CD14-positive monocyte (primary cell): ENCODE data around the gene TGFA. TPM values are rescaled to one million over a fixed set of nuclear protein-coding genes. Genes with fewer than 3 reads are reported as not detected.

Source experiments
- DNase-seq, 3 donors: peaks; one replicate each; pipeline ENCODE4 v3.0.0-alpha.2; 2011 to 2022
- H2AFZ ChIP-seq: 2 replicates; pipeline ENCODE4 v1.6.0; 2012; ENCODE audit warnings: mild to moderate bottlenecking, low read depth, low read length, inconsistent platforms; ENCODE audit not compliant: insufficient read depth, poor library complexity, severe bottlenecking
- H3K27ac ChIP-seq, 2 donors: 1 replicate in 1 of 2; 2 replicates in 1 of 2; pipeline ENCODE4 v1.5.1; 2012 to 2013; ENCODE audit warnings: low read length in 2 of 2, control low read depth in 1 of 2, inconsistent platforms in 1 of 2, low read depth in 1 of 2, mild to moderate bottlenecking in 1 of 2
- H3K27me3 ChIP-seq, 2 donors: one replicate each; pipeline versions ENCODE4 v1.6.0 to v1.6.1; 2011 to 2013; ENCODE audit warnings: low read length in 2 of 2; ENCODE audit not compliant: control insufficient read depth in 2 of 2, insufficient read depth in 2 of 2
- H3K36me3 ChIP-seq, 2 donors: replicated peaks in 1 of 2; 1 replicate in 1 of 2; 2 replicates in 1 of 2; pipeline versions ENCODE4 v1.5.1 to v1.6.1; 2012 to 2013; ENCODE audit warnings: low read length in 2 of 2, control low read depth in 1 of 2, inconsistent platforms in 1 of 2, mild to moderate bottlenecking in 1 of 2; ENCODE audit not compliant: insufficient read depth in 2 of 2, control insufficient read depth in 1 of 2
- H3K4me1 ChIP-seq, 2 donors: 1 replicate in 1 of 2; 2 replicates in 1 of 2; pipeline versions ENCODE4 v1.5.1 to v1.6.1; 2012 to 2013; ENCODE audit warnings: low read length in 2 of 2, control low read depth in 1 of 2, inconsistent platforms in 1 of 2, mild to moderate bottlenecking in 1 of 2, moderate library complexity in 1 of 2; ENCODE audit not compliant: insufficient read depth in 2 of 2, control insufficient read depth in 1 of 2
- H3K4me2 ChIP-seq: replicated peaks from 2 replicates; pipeline ENCODE3; 2012; ENCODE audit warnings: low read length, moderate library complexity, mild to moderate bottlenecking; ENCODE audit not compliant: poor library complexity, severe bottlenecking; ENCODE audit errors: extremely low read depth
- H3K4me3 ChIP-seq, 3 experiments: fragments of 200-600 bp in 1 of 3; sonication (generic) in 1 of 3; replicated peaks in 1 of 3; 1 replicate in 2 of 3; 2 replicates in 1 of 3; pipeline ENCODE4 v1.5.1; 2011 to 2013; ENCODE audit warnings: low read length in 3 of 3, mild to moderate bottlenecking in 3 of 3, control low read depth in 2 of 3, low read depth in 2 of 3, inconsistent platforms in 1 of 3, moderate library complexity in 1 of 3
- H3K79me2 ChIP-seq: 2 replicates; pipeline ENCODE4 v1.6.0; 2012; ENCODE audit warnings: mild to moderate bottlenecking, control low read depth, inconsistent platforms, low read length, moderate library complexity; ENCODE audit not compliant: insufficient read depth
- H3K9ac ChIP-seq: 2 replicates; pipeline ENCODE4 v1.6.0; 2017; ENCODE audit warnings: low read length, mild to moderate bottlenecking; ENCODE audit not compliant: insufficient read depth, poor library complexity, severe bottlenecking
- H3K9me3 ChIP-seq, 2 donors: replicated peaks in 1 of 2; 1 replicate in 1 of 2; 2 replicates in 1 of 2; pipeline versions ENCODE4 v1.5.1 to v1.6.1; 2012 to 2013; ENCODE audit warnings: low read length in 2 of 2, control low read depth in 1 of 2; ENCODE audit not compliant: control insufficient read depth in 1 of 2, insufficient read depth in 1 of 2
- H4K20me1 ChIP-seq: 2 replicates; pipeline ENCODE4 v1.6.0; 2012; ENCODE audit warnings: mild to moderate bottlenecking, low read length, control low read depth, moderate library complexity; ENCODE audit not compliant: insufficient read depth
- H3K27ac Mint-ChIP-seq, 7 donors: one replicate each; pipeline ENCODE4 v1.8.0; 2020; ENCODE audit warnings: mild to moderate bottlenecking in 7 of 7, mixed read lengths in 7 of 7, moderate library complexity in 6 of 7, inconsistent platforms in 2 of 7
- H3K27me3 Mint-ChIP-seq, 3 donors: one replicate each; pipeline ENCODE4 v1.8.0; 2021 to 2022; ENCODE audit warnings: low read depth in 3 of 3, mild to moderate bottlenecking in 3 of 3, mixed read lengths in 3 of 3, moderate library complexity in 3 of 3, inconsistent platforms in 1 of 3
- H3K36me3 Mint-ChIP-seq, 2 donors: one replicate each; pipeline ENCODE4 v1.8.0; 2020; ENCODE audit warnings: mixed read lengths in 2 of 2, inconsistent platforms in 1 of 2, mild to moderate bottlenecking in 1 of 2
- H3K4me1 Mint-ChIP-seq: one replicate; pipeline ENCODE4 v1.8.0; 2020; ENCODE audit warnings: mild to moderate bottlenecking, mixed read lengths
- H3K4me3 Mint-ChIP-seq, 2 donors: one replicate each; pipeline ENCODE4 v1.8.0; 2020; ENCODE audit warnings: mild to moderate bottlenecking in 2 of 2, mixed read lengths in 2 of 2, moderate library complexity in 1 of 2
- H3K9me3 Mint-ChIP-seq, 7 donors: one replicate each; pipeline ENCODE4 v1.8.0; 2020 to 2022; ENCODE audit warnings: mixed read lengths in 7 of 7, mild to moderate bottlenecking in 6 of 7, moderate library complexity in 6 of 7, inconsistent platforms in 2 of 7
- CTCF ChIP-seq: fragments of 200-600 bp; IDR thresholded peaks from one replicate; pipeline ENCODE4 v1.8.0; 2022; ENCODE audit warnings: antibody characterized with exemption, mild to moderate bottlenecking
- WGBS: methylation state at CpG from one replicate; pipeline ENCODE4 v1.1.5; 2013; ENCODE audit warnings: missing lambda C conversion rate; ENCODE audit not compliant: insufficient coverage; 5-methylcytosine and 5-hydroxymethylcytosine counted together
- intact Hi-C, 2 donors: fragments of 100-400 bp; cut with micrococcal nuclease; formaldehyde crosslinking; loops; one replicate each; pipeline versions ENCODE4 v1.15.0 to v1.15.1; 2023
- polyA plus RNA-seq, 3 donors: library from polyadenylated mRNA; depleted of rRNA in 1 of 3; unstranded in 2 of 3; stranded (reverse) in 1 of 3; fragments of 300-500 nt in 2 of 3; fragments of >200 nt in 1 of 3; fragmentation: Illumina TruSeq in 2 of 3; gene quantifications; 1 replicate in 2 of 3; 2 replicates in 1 of 3; pipeline ENCODE4 v1.2.3, GENCODE V29; 2012 to 2021

TGFA gene
- polyA plus RNA-seq, 3 donors = 1.7 to 2.5 (median 1.7) TPM

- H3K27ac Mint-ChIP-seq = peak overlapping the region in 4 of 7 donors; percentile 10 to 65 (median 22)
- peaks cover 58 to 61% of the 10 kb centered on the region in 2 donors for H3K4me1 ChIP-seq
- H3K9me3 Mint-ChIP-seq = no peaks in the 10 kb centered on the region
- no peaks in the 10 kb centered on the region for H3K36me3 ChIP-seq
- H2AFZ ChIP-seq = no peak overlapping the region
- H3K4me2 ChIP-seq = no peak overlapping the region
- H3K27me3 ChIP-seq = no peaks in the 10 kb centered on the region
- no peak overlapping the region for H3K4me3 ChIP-seq
- H3K27ac ChIP-seq = no peak overlapping the region
- no peak for DNase-seq
- peaks cover 65% of the 10 kb centered on the region for H3K4me1 Mint-ChIP-seq
- no peaks in the 10 kb centered on the region for H3K79me2 ChIP-seq
- H3K9me3 ChIP-seq = no peaks in the 10 kb centered on the region
- H3K4me3 Mint-ChIP-seq = peak overlapping the region in 1 of 2 donors; percentile 36
- H3K36me3 Mint-ChIP-seq = peaks cover 0 to 2% of the 10 kb centered on the region in 2 donors
- H3K9ac ChIP-seq = no peak overlapping the region
- WGBS = 45% methylated on average over 7 of the region's 7 CpGs
- no peak for TF ChIP-seq CTCF
- H3K27me3 Mint-ChIP-seq = peaks cover 0 to 12% (median 0%) of the 10 kb centered on the region in 3 donors
- no peaks in the 10 kb centered on the region for H4K20me1 ChIP-seq
- intact Hi-C loops = no loop called here
Observed at GRCh38 chr2:70473101-70473722, 80.4 kb downstream of the TGFA start.

GRCh38 chr2:70472221-70472890, 81.3 kb downstream of the TGFA start:
- no peaks in the 10 kb centered on the region for H3K9me3 Mint-ChIP-seq
- TF ChIP-seq CTCF = no peak
- H3K4me3 Mint-ChIP-seq = peak overlapping the region; percentile 9 to 31
- peaks cover 0 to 8% (median 0%) of the 10 kb centered on the region in 3 donors for H3K27me3 Mint-ChIP-seq
- Histone ChIP-seq H3K27ac (no peak overlapping the region), H2AFZ (no peak overlapping the region), H3K9me3 (no peaks in the 10 kb centered on the region), H3K36me3 (no peaks in the 10 kb centered on the region), H4K20me1 (no peaks in the 10 kb centered on the region), H3K27me3 (no peaks in the 10 kb centered on the region), H3K79me2 (no peaks in the 10 kb centered on the region), H3K4me2 (peak overlapping the region; percentile 20), H3K4me3 (no peak overlapping the region), H3K9ac (no peak overlapping the region), H3K4me1 (peaks cover 59 to 61% of the 10 kb centered on the region in 2 donors)
- 20% methylated on average over 5 of the region's 9 CpGs for WGBS
- peaks cover 0 to 2% of the 10 kb centered on the region in 2 donors for H3K36me3 Mint-ChIP-seq
- H3K4me1 Mint-ChIP-seq = peaks cover 66% of the 10 kb centered on the region
- DNase-seq = peak; percentile 55 to 66 (median 65)
- intact Hi-C loops = no loop called here
- H3K27ac Mint-ChIP-seq = peak overlapping the region in 4 of 7 donors; percentile 20 to 41 (median 35)
